ENCODE data around the gene DGKD. TPM values are rescaled to one million over a fixed set of nuclear protein-coding genes. Genes with fewer than 3 reads are reported as not detected.

The DGKD gene
- total RNA-seq, 1 experiment from 2014 or later = 41.4 TPM

GRCh38 chr2:233323851-233324250, 30.4 kb upstream of the DGKD start:
- DNase-seq (ENCODE audit: low spot score) = no peak
- Mint-ChIP-seq H3K4me3 (no peak overlapping the region), H3K27me3 (ENCODE audit: low read depth) (peaks cover 22% of the 10 kb centered on the region), H3K27ac (no peak overlapping the region), H3K4me1 (no peaks in the 10 kb centered on the region; the same call in 1 of the 2 replicates), H3K9me3 (no peaks in the 10 kb centered on the region), H3K36me3 (no peaks in the 10 kb centered on the region)
- ATAC-seq = peak; percentile 71; the same call in 1 of the 2 replicates
- ChIA-PET POLR2A (no interaction called here), CTCF (interaction anchor here (0.9 kb wide), 1 partner anchor 15 kb away, joined by 3 read pairs; no protein-coding TSS in a partner anchor)
- TF ChIP-seq ZNF281 (CRISPR knock-in tag; IDR thresholded peaks at IDR 0.05) (no peak), ATF2 (CRISPR knock-in tag; IDR thresholded peaks at IDR 0.05; ENCODE audit: borderline replicate concordance, low read depth) (no peak), ESRRA (CRISPR knock-in tag; IDR thresholded peaks at IDR 0.05; ENCODE audit: borderline replicate concordance) (no peak), HMGA2 (CRISPR knock-in tag; IDR thresholded peaks at IDR 0.05) (no peak), ZNF423 (CRISPR knock-in tag; IDR thresholded peaks at IDR 0.05) (no peak)

GRCh38 chr2:233325256-233325655, 29.0 kb upstream of the DGKD start:
- H3K9me3 Mint-ChIP-seq = no peaks in the 10 kb centered on the region
- ChIA-PET CTCF (no interaction called here), POLR2A (no interaction called here)
- no peak overlapping the region for H3K4me3 Mint-ChIP-seq
- no peak for TF ChIP-seq E2F4 (CRISPR knock-in tag; IDR thresholded peaks at IDR 0.05; ENCODE audit: borderline replicate concordance, low read depth)
- no peak for TF ChIP-seq NFATC4 (CRISPR knock-in tag; IDR thresholded peaks at IDR 0.05)
- TF ChIP-seq ZMAT4 (CRISPR knock-in tag; IDR thresholded peaks at IDR 0.05) = no peak
- TF ChIP-seq MXD4 (CRISPR knock-in tag; IDR thresholded peaks at IDR 0.05; ENCODE audit: borderline replicate concordance) = no peak
- TF ChIP-seq ZNF263 (CRISPR knock-in tag; IDR thresholded peaks at IDR 0.05; ENCODE audit: low read depth) = no peak
- H3K4me1 Mint-ChIP-seq = peaks cover 13% of the 10 kb centered on the region
- DNase-seq (ENCODE audit: low spot score) (no peak), ATAC-seq (no peak)
- H3K27me3 Mint-ChIP-seq (ENCODE audit: low read depth) = peaks cover 35% of the 10 kb centered on the region
- H3K36me3 Mint-ChIP-seq = no peaks in the 10 kb centered on the region
- no peak overlapping the region for H3K27ac Mint-ChIP-seq

- peaks cover 13% of the 10 kb centered on the region for H3K4me1 Mint-ChIP-seq
- no peak for TF ChIP-seq USF1 (CRISPR knock-in tag; IDR thresholded peaks at IDR 0.05)
- TF ChIP-seq MLX (CRISPR knock-in tag; IDR thresholded peaks at IDR 0.05) = no peak
- TF ChIP-seq FOXP4 (CRISPR knock-in tag; IDR thresholded peaks at IDR 0.05) = no peak
- no peak for TF ChIP-seq ZNF396 (CRISPR knock-in tag; IDR thresholded peaks at IDR 0.05; ENCODE audit: borderline replicate concordance)
- TF ChIP-seq ZNF281 (CRISPR knock-in tag; IDR thresholded peaks at IDR 0.05) = no peak
- TF ChIP-seq CREB1 (CRISPR knock-in tag; IDR thresholded peaks at IDR 0.05) = no peak
- H3K9me3 Mint-ChIP-seq = no peaks in the 10 kb centered on the region
- H3K27ac Mint-ChIP-seq = no peak overlapping the region
- H3K27me3 Mint-ChIP-seq (ENCODE audit: low read depth) = peaks cover 39% of the 10 kb centered on the region
- H3K36me3 Mint-ChIP-seq = no peaks in the 10 kb centered on the region
- ChIA-PET CTCF (no interaction called here), POLR2A (no interaction called here)
- DNase-seq (ENCODE audit: low spot score) (no peak), ATAC-seq (no peak)
- no peak overlapping the region for H3K4me3 Mint-ChIP-seq
Observed at GRCh38 chr2:233325814-233326213, 28.5 kb upstream of the DGKD start.
